Fibroblast of lung (primary cell): ENCODE results near the gene PURB. TPM values are rescaled to one million over a fixed set of nuclear protein-coding genes. Genes with fewer than 3 reads are reported as not detected.

Experiments used
- DNase-seq, 2 donors: peaks; one replicate each; pipeline versions ENCODE4 v3.0.0 to v3.0.0-alpha.2; 2010; ENCODE audit warnings: low read depth in 2 of 2
- H2AFZ ChIP-seq: 2 replicates; pipeline ENCODE4 v1.5.1; 2012; ENCODE audit warnings: low read length, control low read depth, inconsistent platforms
- H3K27ac ChIP-seq: 2 replicates; pipeline ENCODE4 v1.5.1; 2011; ENCODE audit warnings: low read length, control low read depth; ENCODE audit not compliant: insufficient read depth
- H3K27me3 ChIP-seq: 2 replicates; pipeline ENCODE4 v1.5.1; 2011; ENCODE audit warnings: mild to moderate bottlenecking, low read length; ENCODE audit not compliant: control insufficient read depth, insufficient read depth
- H3K36me3 ChIP-seq: 2 replicates; pipeline ENCODE4 v1.5.1; 2011; ENCODE audit warnings: low read length; ENCODE audit not compliant: control insufficient read depth, insufficient read depth
- H3K4me1 ChIP-seq: 2 replicates; pipeline ENCODE4 v1.5.1; 2011; ENCODE audit warnings: low read length; ENCODE audit not compliant: control insufficient read depth, insufficient read depth; ENCODE audit errors: extremely low read depth
- H3K4me2 ChIP-seq: 2 replicates; pipeline ENCODE4 v1.5.1; 2011; ENCODE audit warnings: low read length, control low read depth; ENCODE audit not compliant: insufficient read depth; ENCODE audit errors: extremely low read depth
- H3K4me3 ChIP-seq, 4 experiments: fragments of 200-600 bp in 1 of 4; sonication (generic) in 1 of 4; replicated peaks in 1 of 4; 2 replicates each; pipeline ENCODE4 v1.5.1; 2011 to 2016; ENCODE audit warnings: low read length in 4 of 4, low read depth in 3 of 4, mild to moderate bottlenecking in 3 of 4, control low read depth in 2 of 4, inconsistent platforms in 1 of 4, mixed read lengths in 1 of 4; ENCODE audit not compliant: insufficient read depth in 1 of 4; ENCODE audit errors: control extremely low read depth in 1 of 4
- H3K79me2 ChIP-seq: 2 replicates; pipeline ENCODE4 v1.5.1; 2012; ENCODE audit warnings: mild to moderate bottlenecking, low read length, inconsistent platforms; ENCODE audit not compliant: control insufficient read depth, insufficient read depth
- H3K9ac ChIP-seq: 2 replicates; pipeline ENCODE4 v1.5.1; 2011; ENCODE audit warnings: mild to moderate bottlenecking, low read length, control low read depth; ENCODE audit not compliant: insufficient read depth
- H3K9me3 ChIP-seq: 2 replicates; pipeline ENCODE4 v1.5.1; 2012; ENCODE audit warnings: low read depth, low read length; ENCODE audit not compliant: control insufficient read depth, insufficient read depth
- H4K20me1 ChIP-seq: 2 replicates; pipeline ENCODE4 v1.5.1; 2011; ENCODE audit warnings: low read length; ENCODE audit not compliant: control insufficient read depth, insufficient read depth; ENCODE audit errors: extremely low read depth
- EZH2 ChIP-seq: IDR thresholded peaks from 2 replicates; pipeline ENCODE4 v1.5.1; 2012; ENCODE audit warnings: low read length, control low read depth, mild to moderate bottlenecking; ENCODE audit errors: missing control alignments
- polyA plus RNA-seq, 2 donors: library from polyadenylated mRNA; depleted of rRNA in 1 of 2; stranded (reverse) in 1 of 2; unstranded in 1 of 2; fragments of >200 nt; gene quantifications; 2 replicates each; pipeline ENCODE4 v1.2.1, GENCODE V29; 2011 to 2012; ENCODE audit warnings: missing spikeins in 1 of 2
- total RNA-seq: library from RNA; depleted of rRNA; stranded (reverse); fragments of >200 nt; gene quantifications from 2 replicates; pipeline ENCODE4 v1.2.1, GENCODE V29; 2014
- TF ChIP-seq, protein P1 (sequence below), 2 donors: IDR thresholded peaks in 1 of 2; conservative IDR thresholded peaks in 1 of 2; 1 replicate in 1 of 2; 2 replicates in 1 of 2; pipeline ENCODE4 v1.5.1; 2011 to 2012; ENCODE audit warnings: low read length in 2 of 2, control low read depth in 1 of 2, inconsistent platforms in 1 of 2, low read depth in 1 of 2, mild to moderate bottlenecking in 1 of 2

Gene PURB
- total and polyA plus RNA-seq, 2 donors (not counting 1 experiment from before 2014, with no cell fraction given): 11.0 to 15.2 TPM

DNA sequence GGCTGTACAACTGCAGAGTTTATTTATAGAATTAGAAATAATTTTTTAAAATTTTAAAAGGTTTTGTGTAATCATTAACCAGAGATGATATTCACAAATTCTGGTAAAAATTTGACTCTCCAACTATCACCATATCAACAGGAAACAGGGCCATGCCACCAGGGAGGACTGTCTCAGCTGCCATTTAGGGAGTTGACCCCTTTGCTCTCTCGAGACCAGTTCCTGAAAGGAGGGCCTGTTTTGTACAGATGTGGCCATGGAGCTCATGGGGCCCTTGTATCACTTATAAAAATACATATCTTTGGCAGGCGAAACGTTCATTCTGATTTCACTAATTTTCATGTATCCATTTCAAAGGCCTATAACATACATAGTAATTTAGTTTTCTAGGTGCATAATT is 57.8 kb downstream of the PURB start:
- no peak overlapping the region for H2AFZ ChIP-seq
- H3K27me3 ChIP-seq: no peaks in the 10 kb centered on the region
- no peak for DNase-seq
- no peak overlapping the region for H3K4me3 ChIP-seq
- H4K20me1 ChIP-seq: no peaks in the 10 kb centered on the region
- no peak for TF ChIP-seq EZH2
- TF ChIP-seq, protein P1, sequence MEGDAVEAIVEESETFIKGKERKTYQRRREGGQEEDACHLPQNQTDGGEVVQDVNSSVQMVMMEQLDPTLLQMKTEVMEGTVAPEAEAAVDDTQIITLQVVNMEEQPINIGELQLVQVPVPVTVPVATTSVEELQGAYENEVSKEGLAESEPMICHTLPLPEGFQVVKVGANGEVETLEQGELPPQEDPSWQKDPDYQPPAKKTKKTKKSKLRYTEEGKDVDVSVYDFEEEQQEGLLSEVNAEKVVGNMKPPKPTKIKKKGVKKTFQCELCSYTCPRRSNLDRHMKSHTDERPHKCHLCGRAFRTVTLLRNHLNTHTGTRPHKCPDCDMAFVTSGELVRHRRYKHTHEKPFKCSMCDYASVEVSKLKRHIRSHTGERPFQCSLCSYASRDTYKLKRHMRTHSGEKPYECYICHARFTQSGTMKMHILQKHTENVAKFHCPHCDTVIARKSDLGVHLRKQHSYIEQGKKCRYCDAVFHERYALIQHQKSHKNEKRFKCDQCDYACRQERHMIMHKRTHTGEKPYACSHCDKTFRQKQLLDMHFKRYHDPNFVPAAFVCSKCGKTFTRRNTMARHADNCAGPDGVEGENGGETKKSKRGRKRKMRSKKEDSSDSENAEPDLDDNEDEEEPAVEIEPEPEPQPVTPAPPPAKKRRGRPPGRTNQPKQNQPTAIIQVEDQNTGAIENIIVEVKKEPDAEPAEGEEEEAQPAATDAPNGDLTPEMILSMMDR (conservative IDR thresholded peaks at IDR 0.05 in 1 of 2, IDR thresholded peaks at IDR 0.05 in 1 of 2; ENCODE audit: low read depth in 1 of 2, low read length in 2 of 2): no peak
- H3K9me3 ChIP-seq: no peaks in the 10 kb centered on the region
- H3K4me1 ChIP-seq: no peaks in the 10 kb centered on the region
- H3K9ac ChIP-seq: no peak overlapping the region
- no peaks in the 10 kb centered on the region for H3K79me2 ChIP-seq
- H3K27ac ChIP-seq: no peak overlapping the region
- H3K4me2 ChIP-seq: no peak overlapping the region
- H3K36me3 ChIP-seq: peaks cover 2% of the 10 kb centered on the region

Other genes with a start within 250 kb of the PURB start
- gene ZMIZ2, start 136.7 kb downstream of the PURB start, total RNA-seq: 5.1 and 9.1 TPM in 2 replicates
- 3.9 and 5.5 TPM in 2 replicates for gene ZMIZ2, start 136.7 kb downstream of the PURB start, polyA plus RNA-seq
- 940 and 1,161 TPM in 2 replicates for gene PPIA, start 88.8 kb downstream of the PURB start, total RNA-seq
- 7,057 and 8,825 TPM in 2 replicates for gene PPIA, start 88.8 kb downstream of the PURB start, polyA plus RNA-seq
- gene H2AZ2, start 37.4 kb downstream of the PURB start, total RNA-seq: 121 and 230 TPM in 2 replicates
- 170 and 232 TPM in 2 replicates for gene H2AZ2, start 37.4 kb downstream of the PURB start, polyA plus RNA-seq
- gene MYO1G, start 93.5 kb upstream of the PURB start, total RNA-seq: under 0.01 TPM in 2 replicates
- gene MYO1G, start 93.5 kb upstream of the PURB start, polyA plus RNA-seq: 0.02 and 0.10 TPM in 2 replicates
- gene CCM2, start 114.7 kb upstream of the PURB start, total RNA-seq: 40.6 and 52.4 TPM in 2 replicates
- 27.8 and 34.7 TPM in 2 replicates for gene CCM2, start 114.7 kb upstream of the PURB start, polyA plus RNA-seq
- gene NACAD, start 203.4 kb upstream of the PURB start, total RNA-seq: 1.3 and 2.8 TPM in 2 replicates
- gene NACAD, start 203.4 kb upstream of the PURB start, polyA plus RNA-seq: 0.41 and 0.66 TPM in 2 replicates
- 52.2 and 53.2 TPM in 2 replicates for gene TBRG4, start 226.2 kb upstream of the PURB start, total RNA-seq
- 27.4 and 51.7 TPM in 2 replicates for gene TBRG4, start 226.2 kb upstream of the PURB start, polyA plus RNA-seq